ENCODE measurements around the gene SART3. TPM values are rescaled to one million over a fixed set of nuclear protein-coding genes. Genes with fewer than 3 reads are reported as not detected.

Gene SART3, protein sequence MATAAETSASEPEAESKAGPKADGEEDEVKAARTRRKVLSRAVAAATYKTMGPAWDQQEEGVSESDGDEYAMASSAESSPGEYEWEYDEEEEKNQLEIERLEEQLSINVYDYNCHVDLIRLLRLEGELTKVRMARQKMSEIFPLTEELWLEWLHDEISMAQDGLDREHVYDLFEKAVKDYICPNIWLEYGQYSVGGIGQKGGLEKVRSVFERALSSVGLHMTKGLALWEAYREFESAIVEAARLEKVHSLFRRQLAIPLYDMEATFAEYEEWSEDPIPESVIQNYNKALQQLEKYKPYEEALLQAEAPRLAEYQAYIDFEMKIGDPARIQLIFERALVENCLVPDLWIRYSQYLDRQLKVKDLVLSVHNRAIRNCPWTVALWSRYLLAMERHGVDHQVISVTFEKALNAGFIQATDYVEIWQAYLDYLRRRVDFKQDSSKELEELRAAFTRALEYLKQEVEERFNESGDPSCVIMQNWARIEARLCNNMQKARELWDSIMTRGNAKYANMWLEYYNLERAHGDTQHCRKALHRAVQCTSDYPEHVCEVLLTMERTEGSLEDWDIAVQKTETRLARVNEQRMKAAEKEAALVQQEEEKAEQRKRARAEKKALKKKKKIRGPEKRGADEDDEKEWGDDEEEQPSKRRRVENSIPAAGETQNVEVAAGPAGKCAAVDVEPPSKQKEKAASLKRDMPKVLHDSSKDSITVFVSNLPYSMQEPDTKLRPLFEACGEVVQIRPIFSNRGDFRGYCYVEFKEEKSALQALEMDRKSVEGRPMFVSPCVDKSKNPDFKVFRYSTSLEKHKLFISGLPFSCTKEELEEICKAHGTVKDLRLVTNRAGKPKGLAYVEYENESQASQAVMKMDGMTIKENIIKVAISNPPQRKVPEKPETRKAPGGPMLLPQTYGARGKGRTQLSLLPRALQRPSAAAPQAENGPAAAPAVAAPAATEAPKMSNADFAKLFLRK
- polyA plus RNA-seq (ENCODE audit: insufficient read length): 69.0 TPM
- long read RNA-seq, donor 1, full-length matches to known transcripts: 3 of 245 reads
- long read RNA-seq, donor 1, partial matches to known transcripts: 242 of 245 reads
- long read RNA-seq, donor 1, other reads (novel, unspliced or antisense): 0 of 245 reads
- long read RNA-seq, donor 2, full-length matches to known transcripts: 9 of 9 reads
- long read RNA-seq, donor 2, partial matches to known transcripts: 0 of 9 reads
- long read RNA-seq, donor 2, other reads (novel, unspliced or antisense): 0 of 9 reads
- long read RNA-seq, donor 3, partial matches to known transcripts: 0 of 3 reads
- long read RNA-seq, donor 3, other reads (novel, unspliced or antisense): 0 of 3 reads
- long read RNA-seq, donor 4, partial matches to known transcripts: 0 of 3 reads
- long read RNA-seq, donor 4, other reads (novel, unspliced or antisense): 0 of 3 reads
- long read RNA-seq, donor 5, full-length matches to known transcripts: 6 of 6 reads
- long read RNA-seq, donor 5, partial matches to known transcripts: 0 of 6 reads
- long read RNA-seq, donor 5, other reads (novel, unspliced or antisense): 0 of 6 reads
- long read RNA-seq, donor 6, full-length matches to known transcripts: 2 of 2 reads
- long read RNA-seq, donor 6, partial matches to known transcripts: 0 of 2 reads
- long read RNA-seq, donor 6, other reads (novel, unspliced or antisense): 0 of 2 reads
- long read RNA-seq, donor 7, partial matches to known transcripts: 0 of 6 reads
- long read RNA-seq, donor 7, other reads (novel, unspliced or antisense): 0 of 6 reads
- long read RNA-seq, donor 8, full-length matches to known transcripts: 2 of 2 reads
- long read RNA-seq, donor 8, partial matches to known transcripts: 0 of 2 reads
- long read RNA-seq, donor 8, other reads (novel, unspliced or antisense): 0 of 2 reads

DNA sequence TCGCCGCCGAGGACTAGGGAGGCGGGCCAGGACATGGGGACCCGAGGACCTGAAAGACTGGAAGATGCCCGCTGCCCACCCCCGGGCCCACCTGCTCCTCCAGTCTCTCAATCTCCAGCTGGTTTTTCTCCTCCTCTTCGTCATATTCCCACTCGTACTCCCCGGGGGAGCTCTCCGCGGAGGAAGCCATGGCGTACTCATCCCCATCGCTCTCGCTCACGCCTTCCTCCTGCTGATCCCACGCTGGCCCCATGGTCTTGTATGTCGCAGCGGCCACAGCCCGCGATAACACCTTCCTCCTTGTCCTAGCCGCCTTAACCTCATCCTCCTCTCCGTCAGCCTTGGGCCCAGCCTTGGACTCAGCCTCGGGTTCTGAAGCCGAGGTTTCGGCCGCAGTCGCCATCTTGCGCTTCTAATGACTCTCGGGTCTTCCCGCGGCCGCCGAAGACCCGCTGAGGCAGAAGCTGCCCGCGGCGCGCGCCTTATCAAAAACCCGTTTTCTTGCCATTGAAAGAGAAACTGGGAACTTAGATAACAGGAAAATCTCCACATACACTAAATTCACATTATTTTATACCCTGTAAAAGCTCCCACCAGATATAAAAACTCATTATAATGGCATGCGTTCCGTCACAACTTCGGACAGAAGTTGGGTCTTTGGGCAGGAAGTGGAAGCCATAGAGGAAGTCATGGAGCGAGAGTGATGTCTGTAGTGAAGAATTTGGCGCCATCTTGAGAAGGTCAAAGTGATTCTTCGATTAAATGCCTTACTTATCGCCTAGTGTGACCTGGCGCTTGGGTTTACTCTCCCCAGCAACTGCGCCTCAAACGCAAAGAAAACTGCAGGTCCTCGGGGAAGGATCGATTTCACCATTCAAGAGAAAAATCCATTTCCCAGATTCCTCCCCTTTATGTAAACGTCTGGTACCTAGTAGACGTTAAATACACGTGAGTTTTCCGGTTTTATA lies at the start of gene SART3:
Gene SART3, minus strand, starts transcription at position 422 of the 968 bp plus-strand sequence. Its CDS starts 19 bp downstream, at position 403.
- DNase-seq: peak; percentile 89

DNA sequence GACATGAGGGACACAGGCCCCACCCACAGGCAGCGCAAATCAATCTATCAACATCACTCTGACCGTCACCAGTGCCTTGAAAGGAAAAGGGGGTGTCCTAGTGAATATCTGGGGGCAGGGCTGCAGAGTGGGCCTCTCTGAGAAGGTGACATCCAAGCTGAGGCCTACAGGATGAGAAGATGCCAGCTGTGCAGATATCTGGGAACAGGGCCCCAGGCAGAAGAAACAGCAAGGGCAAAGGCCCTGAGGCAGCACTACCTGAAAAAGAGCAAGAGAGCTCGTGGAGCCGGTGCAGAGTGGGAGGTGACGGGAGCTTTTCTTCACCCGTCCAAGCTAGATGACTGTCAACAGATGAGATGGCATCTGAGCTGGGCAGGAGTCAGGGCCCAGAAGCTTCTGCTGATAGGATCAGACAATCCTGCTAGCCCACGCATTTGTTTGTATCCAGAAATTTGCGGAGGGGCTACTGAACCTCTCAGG lies 49.4 kb upstream of the SART3 start:
- no peak for DNase-seq

DNA sequence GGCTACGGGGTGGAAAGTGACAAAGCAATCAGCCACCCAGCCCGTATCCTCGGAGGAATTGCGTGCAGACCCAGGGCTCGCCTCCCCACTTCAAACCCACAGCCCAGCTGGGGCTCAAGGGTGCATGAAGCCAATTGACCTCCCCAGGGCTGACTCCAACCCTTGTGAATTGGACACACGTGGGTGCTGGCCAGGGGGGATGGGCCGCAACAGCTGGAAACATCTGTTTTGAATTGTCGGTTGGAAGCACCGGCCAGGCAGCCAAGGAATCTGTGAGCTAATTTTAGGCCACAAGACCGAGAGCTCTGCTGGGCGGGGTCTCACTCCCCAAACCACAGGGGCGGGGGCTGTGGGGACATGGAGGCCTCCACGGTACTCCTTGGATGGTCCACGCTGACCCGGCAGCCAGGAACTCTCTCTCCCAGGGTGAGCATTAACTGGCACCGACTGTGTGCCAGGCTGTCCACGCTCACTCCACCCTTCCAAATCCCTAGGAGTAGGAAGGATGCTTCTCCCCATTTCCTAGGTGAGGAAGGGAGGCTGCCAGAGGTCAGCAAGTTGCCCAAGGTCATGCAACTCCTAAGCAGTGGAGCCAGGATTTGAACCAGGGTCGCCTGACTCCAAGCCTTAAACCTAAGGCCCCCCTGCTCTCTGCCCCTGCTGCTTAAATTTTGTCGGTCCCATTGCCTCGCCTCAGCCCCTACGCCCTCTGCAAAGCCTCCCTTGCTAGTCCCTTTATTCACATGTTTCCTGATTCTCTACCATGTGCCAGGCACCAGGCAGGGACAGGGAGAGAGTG lies 48.8 kb upstream of the SART3 start:
- DNase-seq: peak; percentile 79

DNA sequence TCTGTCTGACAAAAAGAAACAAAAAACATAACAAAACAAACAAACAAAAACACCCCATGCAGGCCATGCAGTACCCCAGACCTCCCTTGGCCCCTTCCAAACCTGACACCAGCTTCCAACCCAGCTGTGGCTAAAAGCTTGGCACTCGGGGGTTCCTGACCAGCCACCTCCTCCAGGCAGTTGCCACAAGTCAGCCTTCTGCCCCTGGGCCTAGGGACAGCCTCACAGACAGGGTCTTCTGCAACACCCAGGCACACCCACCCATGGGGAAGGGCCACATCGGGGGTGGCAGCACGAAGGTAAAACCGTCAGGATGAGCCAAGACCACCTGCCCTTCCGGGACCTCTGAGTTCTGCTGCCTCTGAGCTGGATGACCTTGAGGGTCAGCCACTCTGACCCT lies 47.6 kb upstream of the SART3 start:
- DNase-seq: no peak

DNA sequence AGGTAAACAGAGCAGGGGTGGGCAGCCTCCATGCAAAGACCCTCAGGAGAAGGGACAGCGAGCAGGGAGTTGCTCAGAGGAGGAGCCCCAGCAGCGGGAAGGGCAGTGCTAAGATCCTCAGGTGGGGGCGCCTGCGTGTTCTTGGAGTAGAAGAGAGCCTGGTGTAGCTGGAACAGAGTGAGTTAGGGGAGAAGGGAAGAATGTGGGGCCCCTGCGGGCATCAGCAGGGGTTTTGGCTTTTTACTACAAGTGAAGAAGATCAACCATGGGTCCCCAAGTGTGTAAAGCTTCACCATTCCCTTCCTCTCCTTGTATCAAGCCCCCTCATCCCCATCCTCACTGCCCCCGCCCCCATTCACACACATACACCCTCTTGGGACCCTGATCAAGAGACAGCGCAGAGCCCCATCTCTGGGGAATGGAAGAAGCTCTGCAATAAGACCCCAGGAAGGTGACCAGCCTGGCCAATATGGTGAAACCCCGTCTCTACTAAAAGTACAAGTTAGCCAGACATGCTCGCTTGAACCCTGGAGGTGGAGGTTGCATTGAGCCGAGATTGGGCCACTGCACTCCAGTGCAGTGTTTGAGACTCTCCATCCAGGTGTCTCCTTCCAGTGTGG lies 47.1 kb upstream of the SART3 start:
- DNase-seq: no peak

DNA sequence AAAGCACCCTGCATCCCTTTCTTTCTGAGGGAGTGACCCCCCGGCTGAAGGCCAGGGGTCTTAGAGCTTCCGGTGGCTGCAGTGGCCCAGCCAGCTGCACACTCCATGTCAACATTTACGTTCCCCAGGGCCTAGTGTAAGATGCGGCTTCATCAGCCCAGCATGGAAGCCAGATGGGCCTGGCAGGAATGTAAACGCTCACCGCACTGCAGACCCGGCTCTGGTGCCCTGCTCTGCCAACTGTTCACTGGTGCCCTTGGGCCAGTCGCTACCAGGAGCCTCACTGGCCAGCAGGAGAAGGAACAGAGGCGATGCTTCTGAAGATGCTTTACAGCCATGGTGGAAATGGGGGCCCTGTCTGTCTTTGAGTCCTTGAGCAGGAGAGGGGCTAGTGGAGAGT lies 45.5 kb upstream of the SART3 start:
- DNase-seq: no peak

DNA sequence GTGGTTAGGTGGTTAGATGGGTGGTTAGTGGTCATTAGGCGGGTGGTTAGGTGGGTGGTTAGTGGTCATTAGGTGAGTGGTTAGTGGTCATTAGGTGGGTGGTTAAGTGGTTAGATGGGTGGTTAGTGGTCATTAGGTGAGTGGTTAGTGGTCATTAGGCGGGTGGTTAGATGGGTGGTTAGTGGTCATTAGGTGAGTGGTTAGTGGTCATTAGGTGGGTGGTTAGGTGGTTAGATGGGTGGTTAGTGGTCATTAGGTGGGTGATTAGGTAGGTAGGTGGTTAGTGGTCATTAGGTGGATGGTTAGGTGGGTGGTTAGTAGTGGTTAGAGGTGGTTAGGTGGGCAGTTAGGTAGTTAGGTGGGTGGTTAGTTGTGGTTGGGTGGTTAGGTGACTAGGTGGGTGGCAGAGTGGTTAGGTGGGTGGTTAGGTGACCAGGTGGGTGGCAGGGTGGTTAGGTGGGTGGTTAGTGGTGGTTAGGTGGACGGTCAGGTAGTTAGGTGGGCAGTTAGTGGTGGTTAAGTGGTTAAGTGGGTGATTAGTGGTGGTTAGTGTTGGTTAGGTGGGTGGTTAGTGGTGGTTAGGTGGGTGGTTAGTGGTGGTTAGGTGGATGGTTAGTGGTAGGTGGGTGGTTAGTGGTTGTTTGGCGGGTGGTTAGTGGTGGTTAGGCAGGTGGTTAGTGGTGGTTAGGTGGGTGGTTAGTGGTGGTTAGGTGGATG lies 44.9 kb upstream of the SART3 start:
- DNase-seq: no peak

DNA sequence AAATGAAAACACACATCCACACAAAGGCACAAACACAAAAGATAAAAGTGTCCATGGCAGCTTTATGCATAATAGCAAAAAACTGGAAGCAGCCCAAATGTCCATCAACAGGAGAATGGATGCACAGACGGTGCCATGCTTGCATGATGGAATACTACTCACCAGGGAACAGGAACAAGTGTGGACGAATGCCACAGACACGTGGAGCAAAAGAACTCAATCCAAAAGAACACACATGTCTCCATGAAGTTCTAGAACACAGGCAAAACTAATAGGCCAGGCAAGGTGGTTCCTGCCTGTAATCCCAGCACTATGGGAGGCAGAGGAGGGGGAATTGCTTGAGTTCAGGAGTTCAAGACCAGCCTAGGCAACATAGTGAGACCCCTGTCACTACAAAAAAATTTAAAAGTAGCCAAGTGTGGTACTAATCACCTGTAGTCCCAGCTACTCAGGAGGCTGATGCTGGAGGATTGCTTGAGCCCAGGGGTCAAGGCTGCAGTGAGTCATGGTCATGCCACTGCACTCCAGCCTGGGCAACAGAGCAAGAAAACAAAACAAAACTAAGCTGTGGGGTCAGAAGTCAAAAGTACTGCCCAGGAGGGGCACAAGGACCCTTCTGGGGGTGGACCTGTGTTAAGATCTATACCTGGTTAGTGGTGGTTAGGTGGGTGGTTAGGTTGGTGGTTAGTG lies 44.2 kb upstream of the SART3 start:
- DNase-seq: no peak

DNA sequence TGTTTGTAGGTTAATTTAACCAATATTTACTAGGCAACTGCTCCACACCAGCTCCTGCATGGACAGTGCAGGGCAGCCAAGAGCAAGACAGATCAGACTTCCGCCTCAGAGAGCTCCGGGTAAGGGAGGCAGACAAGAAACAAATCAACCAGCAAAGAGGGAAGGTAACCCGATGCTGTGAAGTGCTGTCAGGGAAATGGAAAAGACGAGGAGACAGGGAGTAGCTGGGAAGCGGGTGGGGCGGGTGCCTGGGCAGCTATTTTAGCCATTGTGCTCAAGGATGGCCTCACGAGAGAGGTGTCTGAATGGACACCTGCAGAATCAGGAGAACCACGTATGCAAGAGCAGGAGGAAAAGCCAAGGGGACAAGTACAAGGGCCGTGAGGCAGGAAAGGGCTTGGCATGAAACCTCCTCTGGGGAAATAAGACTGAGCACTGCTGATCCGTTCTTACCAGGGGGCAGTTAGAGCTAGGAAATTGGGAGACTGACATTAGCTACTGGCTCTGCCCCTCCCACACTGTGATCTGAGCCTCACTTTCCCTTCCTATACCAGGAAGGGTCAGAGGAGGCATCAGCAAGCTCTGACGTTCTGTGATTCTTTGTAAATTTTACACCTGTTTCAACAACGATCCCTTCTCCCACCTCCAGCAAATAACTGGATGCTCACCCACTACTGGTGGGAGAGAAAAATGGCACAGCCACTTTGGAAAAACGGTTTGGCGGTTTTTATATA lies 43.4 kb upstream of the SART3 start:
- peak; percentile 31 for DNase-seq

DNA sequence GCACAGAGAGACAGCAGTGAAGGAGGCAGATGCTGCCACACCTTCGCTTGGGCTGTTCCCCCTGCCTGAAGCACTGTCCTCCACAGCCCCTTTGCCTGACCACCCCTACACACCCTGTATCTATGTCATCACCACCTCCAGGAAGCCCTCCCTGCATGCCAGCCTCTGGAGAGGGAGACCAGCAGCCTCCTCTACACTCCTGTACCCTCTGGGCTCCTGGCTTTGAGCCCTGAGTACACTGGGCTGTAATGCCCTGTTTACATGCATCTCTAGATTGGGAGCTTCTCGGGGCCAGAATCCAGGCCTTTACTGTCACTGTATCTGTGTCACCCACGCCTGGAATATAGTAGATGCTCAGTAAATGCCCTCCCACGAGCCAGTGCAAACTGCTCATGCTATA lies 42.8 kb upstream of the SART3 start:
- no peak for DNase-seq

DNA sequence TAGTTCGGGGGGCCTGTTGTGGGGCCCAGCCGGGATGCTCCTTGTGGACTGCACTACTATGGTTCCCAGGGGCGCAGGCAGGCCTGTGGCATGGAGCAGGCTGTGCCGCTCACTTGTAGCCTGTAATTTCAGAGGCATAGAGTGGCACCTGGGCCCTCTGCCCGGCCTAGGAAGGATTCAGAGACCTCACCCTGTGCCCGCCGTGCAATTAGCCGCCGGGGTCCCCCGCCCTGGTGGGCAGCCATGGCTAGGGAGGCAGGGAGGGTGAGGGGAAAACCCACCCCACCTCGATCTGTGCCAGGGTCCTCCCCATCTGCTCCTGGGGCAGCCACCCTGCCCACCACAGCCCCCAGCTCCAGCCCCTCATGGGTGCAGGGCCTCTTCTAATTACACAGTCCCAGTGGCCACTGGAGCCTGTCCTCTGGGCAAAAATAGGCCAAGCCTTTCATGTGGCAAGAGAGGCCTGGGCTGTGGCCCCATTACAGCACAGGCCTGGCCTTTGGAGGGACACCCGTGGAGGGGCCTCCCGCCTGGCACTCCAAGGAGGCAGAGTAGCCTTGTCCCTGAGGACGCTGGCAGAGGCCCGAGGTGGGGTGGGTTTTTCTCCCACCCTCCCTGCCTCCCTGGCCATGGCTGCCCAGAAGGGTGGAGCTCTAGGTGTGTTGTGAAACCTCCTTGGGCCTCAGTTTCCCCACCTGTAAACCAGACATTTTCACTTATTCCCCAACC lies 42.2 kb upstream of the SART3 start:
- no peak for DNase-seq

DNA sequence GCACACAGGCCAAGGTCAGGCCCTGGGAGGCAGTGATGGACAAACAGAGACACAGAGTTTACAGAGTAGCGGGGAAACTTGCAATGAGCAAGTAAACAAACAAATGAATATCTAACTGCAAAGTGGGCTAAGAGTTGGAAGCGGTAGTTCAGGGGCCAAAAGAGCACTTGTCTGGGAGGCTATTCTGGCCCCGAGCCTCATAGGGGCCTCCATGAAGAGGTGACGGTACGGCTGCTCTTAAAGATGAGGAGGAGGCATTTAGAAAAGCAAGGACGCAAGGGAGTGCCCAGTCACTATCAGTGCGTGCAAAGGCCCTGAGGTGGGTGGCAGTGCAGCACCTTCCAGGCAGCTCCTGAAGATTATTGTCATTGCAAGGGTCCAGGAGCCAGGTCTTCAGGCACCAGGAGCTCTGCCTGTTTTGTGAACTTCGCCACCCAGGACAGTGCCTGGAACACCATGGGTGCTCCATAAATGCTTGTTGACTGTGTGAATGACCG lies 41.3 kb upstream of the SART3 start:
- no peak for DNase-seq

DNA sequence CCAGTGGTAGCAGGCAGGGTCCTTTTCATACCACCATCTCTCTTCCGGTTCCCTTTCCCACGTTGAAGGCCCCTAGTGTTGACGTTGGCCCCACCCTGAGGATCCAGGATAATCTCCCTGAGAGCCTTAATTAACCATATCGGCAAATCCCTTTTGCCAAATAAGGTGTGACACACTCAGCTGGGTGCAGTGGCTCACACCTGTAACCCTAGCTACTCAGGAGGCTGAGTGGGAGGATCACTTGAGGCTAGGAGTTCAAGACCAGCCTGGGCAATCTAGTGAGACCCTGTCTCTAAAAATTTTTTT lies 39.7 kb upstream of the SART3 start:
- no peak for DNase-seq

DNA sequence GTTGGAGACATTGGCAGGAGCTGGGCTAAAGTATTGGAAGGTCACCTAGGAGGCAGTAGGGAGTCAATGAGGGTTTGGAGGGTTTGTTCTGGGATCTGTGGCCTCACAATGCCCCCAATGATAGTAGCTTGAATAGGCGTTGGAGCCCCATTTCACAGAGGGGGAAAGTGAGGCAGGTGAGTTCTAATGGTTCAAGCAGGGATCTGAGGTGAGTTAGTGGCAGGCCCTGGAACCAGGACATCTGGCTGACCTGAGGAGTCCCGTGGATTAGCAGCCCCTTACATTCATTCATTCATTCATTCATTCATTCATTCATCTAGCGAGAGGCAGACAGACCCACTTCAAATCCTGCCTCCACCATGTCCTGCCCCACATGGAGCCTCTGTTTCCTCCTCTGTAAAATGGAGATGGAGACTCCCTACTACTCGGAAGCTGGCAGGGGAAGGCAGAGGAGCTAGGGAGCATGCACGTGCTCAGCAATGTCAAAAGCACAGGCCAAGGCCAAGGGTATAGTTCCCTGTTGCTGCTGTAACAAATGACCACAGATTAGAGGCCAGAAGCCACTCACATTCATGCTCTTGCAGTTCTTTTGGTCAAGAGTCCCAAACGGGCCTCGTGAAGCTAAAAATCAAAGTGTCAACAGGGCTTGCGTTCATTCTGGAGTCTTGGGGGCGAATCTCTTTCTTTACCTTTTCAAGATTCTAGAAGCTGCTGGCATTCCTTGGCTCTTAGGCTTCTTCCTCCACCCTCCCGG lies 39.2 kb upstream of the SART3 start:
- no peak for DNase-seq

DNA sequence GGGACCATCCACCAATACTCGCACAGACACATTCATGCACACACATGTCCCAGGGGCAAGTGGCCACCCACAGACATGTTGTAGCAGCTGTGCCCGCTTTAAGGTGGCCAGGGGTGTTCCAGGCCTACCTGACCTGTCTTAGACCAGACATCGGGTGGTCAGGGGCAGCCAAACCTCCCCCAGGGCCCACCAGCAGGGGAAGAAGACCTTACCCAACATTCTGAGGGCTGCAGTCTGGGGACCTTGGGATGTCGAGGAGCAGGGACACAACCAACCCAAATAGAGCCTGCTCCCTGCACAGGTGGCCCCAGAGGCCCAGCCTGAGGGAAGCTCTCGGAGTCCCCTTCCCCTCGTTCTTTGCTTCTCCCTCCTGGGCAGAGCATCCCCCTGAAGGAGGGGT lies 38.6 kb upstream of the SART3 start:
- no peak for DNase-seq
